Ishikawa (cell line): ENCODE data around the gene GIT1.

Experiments used
- CEBPB ChIP-seq: IDR thresholded peaks from 2 replicates; pipeline ENCODE4 v1.6.1; 2012
- CREB1 ChIP-seq: IDR thresholded peaks from 2 replicates; pipeline ENCODE4 v1.6.1; 2012; ENCODE audit warnings: low read depth
- EGR1 ChIP-seq: IDR thresholded peaks from 2 replicates; pipeline ENCODE4 v1.6.1; 2012
- EP300 ChIP-seq: IDR thresholded peaks from 2 replicates; pipeline ENCODE4 v1.6.1; 2012; ENCODE audit warnings: borderline replicate concordance
- FOXM1 ChIP-seq: IDR thresholded peaks from 2 replicates; pipeline ENCODE4 v1.6.1; 2012; ENCODE audit warnings: low read depth, borderline replicate concordance
- NFIC ChIP-seq: IDR thresholded peaks from 2 replicates; pipeline ENCODE4 v1.6.1; 2012
- RAD21 ChIP-seq: IDR thresholded peaks from 2 replicates; pipeline ENCODE4 v1.6.1; 2012; ENCODE audit warnings: low read depth
- REST ChIP-seq: IDR thresholded peaks from 2 replicates; pipeline ENCODE4 v1.6.1; 2012; ENCODE audit warnings: low read depth, mild to moderate bottlenecking
- TAF1 ChIP-seq: IDR thresholded peaks from 2 replicates; pipeline ENCODE4 v1.6.1; 2012; ENCODE audit warnings: low read depth, mild to moderate bottlenecking
- TCF12 ChIP-seq: IDR thresholded peaks from 2 replicates; pipeline ENCODE4 v1.6.1; 2012; ENCODE audit warnings: low read depth
- TEAD4 ChIP-seq: IDR thresholded peaks from 2 replicates; pipeline ENCODE4 v1.6.1; 2012
- USF1 ChIP-seq: IDR thresholded peaks from 2 replicates; pipeline ENCODE4 v1.6.1; 2012
- YY1 ChIP-seq: IDR thresholded peaks from 2 replicates; pipeline ENCODE4 v1.6.1; 2012; ENCODE audit warnings: low read depth
- ZBTB7A ChIP-seq: IDR thresholded peaks from 2 replicates; pipeline ENCODE4 v1.6.1; 2012; ENCODE audit warnings: low read depth
- TF ChIP-seq, protein P1 (sequence below): IDR thresholded peaks from 2 replicates; pipeline ENCODE4 v1.6.1; 2012

GIT1 gene

GRCh38 chr17:29608986-29609385, 19.5 kb upstream of the GIT1 start:
- no peak for TF ChIP-seq TEAD4
- TF ChIP-seq EGR1 = no peak
- no peak for TF ChIP-seq FOXM1
- TF ChIP-seq NFIC = no peak
- TF ChIP-seq CEBPB = no peak
- no peak for TF ChIP-seq REST
- no peak for TF ChIP-seq EP300

DNA sequence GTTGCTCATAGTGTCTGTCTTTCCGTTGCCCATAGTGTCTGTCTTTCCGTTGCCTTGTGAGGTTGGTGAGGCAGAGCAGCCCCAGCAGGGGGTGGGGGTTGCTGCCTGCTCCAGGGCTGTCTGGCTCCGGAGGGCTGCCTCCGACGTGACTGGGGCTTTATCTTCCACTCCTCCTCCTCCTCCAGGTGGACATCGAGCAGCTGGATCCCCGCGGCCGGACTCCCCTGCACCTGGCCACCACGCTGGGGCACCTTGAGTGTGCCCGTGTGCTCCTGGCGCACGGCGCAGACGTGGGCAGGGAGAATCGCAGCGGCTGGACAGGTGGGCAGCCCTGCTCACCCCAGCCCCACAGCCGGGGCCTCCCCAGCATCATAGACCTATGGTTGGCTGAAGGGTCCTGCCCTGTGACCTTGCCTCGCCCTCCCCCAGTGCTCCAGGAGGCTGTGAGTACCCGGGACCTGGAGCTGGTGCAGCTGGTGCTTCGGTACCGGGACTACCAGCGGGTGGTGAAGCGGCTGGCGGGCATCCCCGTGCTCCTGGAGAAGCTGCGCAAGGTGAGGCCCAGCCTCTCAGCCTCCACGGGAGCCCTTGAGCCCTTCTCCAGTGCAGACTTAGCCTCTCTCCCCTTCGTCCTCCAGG, 18.2 kb upstream of the GIT1 start:
- TF ChIP-seq FOXM1 (no peak), REST (no peak), EP300 (no peak), ZBTB7A (no peak), EGR1 (no peak), NFIC (no peak), YY1 (no peak), USF1 (no peak), TEAD4 (no peak), TCF12 (no peak), CREB1 (no peak), CEBPB (no peak), TAF1 (no peak), RAD21 (no peak)
- TF ChIP-seq, protein P1, sequence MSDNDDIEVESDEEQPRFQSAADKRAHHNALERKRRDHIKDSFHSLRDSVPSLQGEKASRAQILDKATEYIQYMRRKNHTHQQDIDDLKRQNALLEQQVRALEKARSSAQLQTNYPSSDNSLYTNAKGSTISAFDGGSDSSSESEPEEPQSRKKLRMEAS = no peak

DNA sequence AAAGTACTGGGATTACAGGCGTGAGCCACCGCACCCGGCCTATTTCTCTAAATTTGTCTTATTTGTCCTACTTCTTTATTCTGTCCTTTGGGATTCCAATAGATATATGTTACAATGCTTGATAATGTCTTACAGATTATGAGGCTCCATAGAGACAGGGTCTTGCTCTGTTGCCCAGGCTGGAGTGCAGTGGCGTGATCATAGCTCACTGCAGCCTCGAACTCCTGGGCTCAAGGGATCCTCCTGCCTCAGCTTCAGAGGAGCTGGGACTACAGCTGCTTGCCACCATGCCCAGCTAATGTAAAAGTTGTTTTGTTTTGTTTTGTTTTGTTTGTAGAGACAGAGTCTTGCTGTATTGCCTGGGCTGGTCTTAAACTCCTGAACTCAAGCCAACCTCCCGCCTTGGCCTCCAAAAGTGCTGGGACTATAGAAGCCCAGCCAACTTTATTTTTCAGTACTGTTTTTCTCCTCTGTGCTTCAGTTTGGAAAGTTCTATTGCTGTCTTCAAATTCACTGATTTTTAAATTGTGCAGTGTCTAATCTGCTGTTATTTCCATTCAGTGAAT, 13.7 kb upstream of the GIT1 start:
- no peak for TF ChIP-seq CREB1
- no peak for TF ChIP-seq EGR1
- TF ChIP-seq NFIC = no peak
- no peak for TF ChIP-seq TAF1
- TF ChIP-seq REST = no peak
- TF ChIP-seq CEBPB = no peak
- no peak for TF ChIP-seq FOXM1
- no peak for TF ChIP-seq TCF12
- TF ChIP-seq ZBTB7A = no peak
- TF ChIP-seq, protein P1 = no peak
- no peak for TF ChIP-seq RAD21
- TF ChIP-seq TEAD4 = no peak
- TF ChIP-seq YY1 = no peak
- no peak for TF ChIP-seq EP300
- no peak for TF ChIP-seq USF1

- TF ChIP-seq TAF1 (no peak), TCF12 (no peak), TEAD4 (0 out of 2 replicates have a peak, but pooled peaks have one; percentile 23), NFIC (peak; percentile 46; the same call in 1 of the 2 replicates)
These were observed 8.1 kb upstream of the GIT1 start for GRCh38 chr17:29597361-29598172.
